SK-N-SH (cell line): ENCODE data around the gene SMIM29. TPM values are rescaled to one million over a fixed set of nuclear protein-coding genes. Genes with fewer than 3 reads are reported as not detected.

Source experiments
- CTCF ChIA-PET: fragments of 300-600, 350-600 bp; formaldehyde crosslinking; extraction: SDS; loops from one replicate; lab custom pipeline; 2021; lab: Yijun Ruan, JAX
- POLR2A ChIA-PET: fragments of 350-600 bp; sonication (Branson Sonifier 250); formaldehyde crosslinking; extraction: SDS; loops from one replicate; lab custom pipeline; 2020; ENCODE audit warnings: antibody characterized with exemption, inconsistent platforms; lab: Yijun Ruan, JAX
- DNase-seq: peaks from one replicate; pipeline ENCODE4 v3.0.0; 2012
- H2AFZ ChIP-seq: fragments of 200-600 bp; sonication (generic); 2 replicates; pipeline ENCODE4 v1.8.1; 2016; ENCODE audit warnings: antibody characterized with exemption, mild to moderate bottlenecking, low read depth
- H3F3A ChIP-seq: fragments of 200-600 bp; sonication (generic); replicated peaks from 2 replicates; pipeline ENCODE3; 2016; ENCODE audit warnings: antibody characterized with exemption, mild to moderate bottlenecking; ENCODE audit not compliant: insufficient read depth
- H3K27ac ChIP-seq, 2 experiments: fragments of 200-500 bp in 1 of 2; fragments of 200-600 bp in 1 of 2; sonication (Bioruptor generic) in 1 of 2; sonication (generic), shearing (Covaris generic) in 1 of 2; 2 replicates each; pipeline versions ENCODE4 v1.5.1 to v1.6.1; 2014 to 2016; ENCODE audit warnings: low read depth in 2 of 2, inconsistent platforms in 1 of 2, low read length in 1 of 2, mild to moderate bottlenecking in 1 of 2, mixed read lengths in 1 of 2
- H3K27me3 ChIP-seq: fragments of 200-600 bp; sonication (generic), shearing (Covaris generic); 2 replicates; pipeline ENCODE4 v1.6.1; 2016; ENCODE audit warnings: mixed run types; ENCODE audit not compliant: insufficient read depth
- H3K36me3 ChIP-seq, 2 experiments: fragments of 200-500 bp in 1 of 2; fragments of 200-600 bp in 1 of 2; sonication (Bioruptor generic) in 1 of 2; sonication (generic) in 1 of 2; replicated peaks in 1 of 2; 2 replicates each; pipeline versions ENCODE3 to v1.5.1; 2014 to 2016; ENCODE audit warnings: low read length in 1 of 2, mild to moderate bottlenecking in 1 of 2; ENCODE audit not compliant: insufficient read depth in 2 of 2, control insufficient read depth in 1 of 2
- H3K4me1 ChIP-seq, 2 experiments: fragments of 200-500 bp in 1 of 2; fragments of 200-600 bp in 1 of 2; sonication (Bioruptor generic) in 1 of 2; sonication (generic), shearing (Covaris generic) in 1 of 2; 2 replicates each; pipeline versions ENCODE4 v1.5.1 to v1.6.1; 2014 to 2016; ENCODE audit warnings: low read depth in 1 of 2, low read length in 1 of 2, mixed run types in 1 of 2; ENCODE audit not compliant: insufficient read depth in 2 of 2, control insufficient read depth in 1 of 2
- H3K4me2 ChIP-seq: fragments of 200-600 bp; sonication (generic), shearing (Covaris generic); 2 replicates; pipeline ENCODE4 v1.6.1; 2017; ENCODE audit warnings: mixed run types
- H3K4me3 ChIP-seq, 2 experiments: fragments of 200-500 bp in 1 of 2; fragments of 200-600 bp in 1 of 2; sonication (Bioruptor generic) in 1 of 2; sonication (generic), shearing (Covaris generic) in 1 of 2; 2 replicates each; pipeline versions ENCODE4 v1.5.1 to v1.8.1; 2014 to 2016; ENCODE audit warnings: low read depth in 2 of 2, inconsistent platforms in 1 of 2, low read length in 1 of 2, mild to moderate bottlenecking in 1 of 2, mixed read lengths in 1 of 2, moderate library complexity in 1 of 2
- H3K79me2 ChIP-seq: fragments of 200-600 bp; sonication (generic); 2 replicates; pipeline ENCODE4 v1.8.1; 2017; ENCODE audit warnings: mild to moderate bottlenecking; ENCODE audit not compliant: insufficient read depth
- H3K9ac ChIP-seq: fragments of 200-600 bp; sonication (generic); 2 replicates; pipeline ENCODE4 v1.6.1; 2017; ENCODE audit warnings: mixed run types
- H3K9me2 ChIP-seq: fragments of 200-600 bp; sonication (generic); 2 replicates; pipeline ENCODE4 v1.6.1; 2017; ENCODE audit warnings: mixed run types
- H3K9me3 ChIP-seq: fragments of 200-600 bp; sonication (generic); 2 replicates; pipeline ENCODE4 v1.6.1; 2017; ENCODE audit warnings: mixed run types, mild to moderate bottlenecking, moderate library complexity
- H4K20me1 ChIP-seq: fragments of 200-600 bp; sonication (generic); 2 replicates; pipeline ENCODE4 v1.6.1; 2017; ENCODE audit warnings: mild to moderate bottlenecking, mixed run types; ENCODE audit not compliant: insufficient read depth
- CHD2 ChIP-seq: fragments of 150-350 bp; IDR thresholded peaks from 2 replicates; pipeline ENCODE4 v1.6.1; 2018; ENCODE audit warnings: low read length; ENCODE audit not compliant: partially characterized antibody
- FOSL2 ChIP-seq: IDR thresholded peaks from 2 replicates; pipeline ENCODE4 v1.4.0; 2012; ENCODE audit warnings: low read depth, mild to moderate bottlenecking, moderate library complexity, borderline replicate concordance
- FOXJ3 ChIP-seq: sonication (generic); formaldehyde crosslinking; IDR thresholded peaks from 2 replicates; pipeline ENCODE4 v1.5.1; 2020; ENCODE audit warnings: mild to moderate bottlenecking, missing genetic modification reagents
- GABPA ChIP-seq: IDR thresholded peaks from 2 replicates; pipeline ENCODE4 v1.4.0; 2012; ENCODE audit warnings: low read depth, mild to moderate bottlenecking
- JUND ChIP-seq: IDR thresholded peaks from 2 replicates; pipeline ENCODE4 v1.4.0; 2012
- MEF2A ChIP-seq: IDR thresholded peaks from 2 replicates; pipeline ENCODE4 v1.4.0; 2012; ENCODE audit warnings: low read depth, borderline replicate concordance
- MXI1 ChIP-seq: IDR thresholded peaks from 2 replicates; pipeline ENCODE4 v1.6.1; 2012; ENCODE audit warnings: mild to moderate bottlenecking, low read depth, low read length, improper control_type of control experiment
- NFIC ChIP-seq: IDR thresholded peaks from 2 replicates; pipeline ENCODE4 v1.4.0; 2012; ENCODE audit warnings: borderline replicate concordance
- NRF1 ChIP-seq: IDR thresholded peaks from 2 replicates; pipeline ENCODE4 v1.6.1; 2012; ENCODE audit warnings: low read depth, mild to moderate bottlenecking, low read length
- RAD21 ChIP-seq: IDR thresholded peaks from 2 replicates; pipeline ENCODE4 v1.6.1; 2012; ENCODE audit warnings: mild to moderate bottlenecking, low read length
- RXRA ChIP-seq: IDR thresholded peaks from 2 replicates; pipeline ENCODE4 v1.4.0; 2012; ENCODE audit warnings: low read depth, mild to moderate bottlenecking, borderline replicate concordance
- SIN3A ChIP-seq: IDR thresholded peaks from 2 replicates; pipeline ENCODE4 v1.6.1; 2012; ENCODE audit warnings: low read depth, mild to moderate bottlenecking, low read length, moderate library complexity, borderline replicate concordance
- SMC3 ChIP-seq: IDR thresholded peaks from 2 replicates; pipeline ENCODE4 v1.6.1; 2012; ENCODE audit warnings: low read depth, low read length, improper control_type of control experiment
- TCF12 ChIP-seq: IDR thresholded peaks from 2 replicates; pipeline ENCODE4 v1.4.0; 2012
- TEAD4 ChIP-seq: IDR thresholded peaks from 2 replicates; pipeline ENCODE4 v1.4.0; 2012; ENCODE audit warnings: mild to moderate bottlenecking, borderline replicate concordance; ENCODE audit not compliant: insufficient read depth
- YY1 ChIP-seq: IDR thresholded peaks from 2 replicates; pipeline ENCODE4 v1.4.0; 2012; ENCODE audit warnings: low read depth, mild to moderate bottlenecking
- WGBS: methylation state at CpG from one replicate; pipeline ENCODE4 v1.1.6; 2017; ENCODE audit warnings: low lambda C conversion rate; 5-methylcytosine and 5-hydroxymethylcytosine counted together
- polyA plus RNA-seq, 3 experiments: library from polyadenylated mRNA; depleted of rRNA; stranded (reverse); fragments of >200 nt; gene quantifications; 2 replicates each; pipeline ENCODE4 v1.2.3, GENCODE V29; 2012
- TF ChIP-seq, protein P1 (sequence below): fragments of 150-350 bp; IDR thresholded peaks from 2 replicates; pipeline ENCODE4 v1.6.1; 2017; ENCODE audit warnings: antibody characterized with exemption, low read length, low read depth, borderline replicate concordance
- TF ChIP-seq, protein P2 (sequence below): IDR thresholded peaks from 2 replicates; pipeline ENCODE4 v1.4.0; 2012; ENCODE audit warnings: low read depth, borderline replicate concordance
- TF ChIP-seq, protein P3 (sequence below): fragments of 150-350 bp; IDR thresholded peaks from 2 replicates; pipeline ENCODE4 v1.6.1; 2016; ENCODE audit warnings: mild to moderate bottlenecking, low read depth, low read length
- TF ChIP-seq, protein P4 (sequence below): fragments of 200-600 bp; sonication (generic); IDR thresholded peaks from 2 replicates; pipeline ENCODE4 v1.6.1; 2017; ENCODE audit warnings: antibody characterized with exemption, mild to moderate bottlenecking, moderate library complexity
- TF ChIP-seq, protein P5 (sequence below): IDR thresholded peaks from 2 replicates; pipeline ENCODE4 v1.6.1; 2012; ENCODE audit warnings: mild to moderate bottlenecking, low read depth, low read length, moderate library complexity

SMIM29 gene
- polyA plus RNA-seq, 1 of the 3 experiments (the other 2 are of a cell fraction): 50.2 TPM

DNA sequence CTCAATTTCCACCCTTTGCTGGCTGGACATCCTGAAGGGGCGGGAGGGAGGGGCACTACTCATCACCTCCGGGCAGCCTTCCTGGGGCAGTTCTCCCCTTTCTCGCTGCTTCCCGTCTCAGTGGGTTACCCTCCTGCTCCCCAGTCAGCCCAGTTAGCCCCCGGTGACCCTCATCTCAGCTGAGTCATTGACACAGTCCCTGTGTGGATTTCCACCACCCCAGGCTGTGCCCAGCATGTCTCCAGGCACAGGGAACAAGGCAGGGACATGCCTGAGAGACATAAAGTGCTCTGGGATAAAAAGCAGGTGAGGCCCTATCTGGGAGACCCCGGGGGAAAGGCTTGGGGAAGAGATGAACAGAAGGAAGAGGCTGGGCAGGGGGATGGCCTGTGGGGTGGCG, 42.1 kb downstream of the SMIM29 start:
- Histone ChIP-seq H2AFZ (no peak overlapping the region), H3K4me2 (no peak overlapping the region), H3K9me3 (no peaks in the 10 kb centered on the region), H3K4me1 (no peaks in the 10 kb centered on the region), H3K9ac (no peak overlapping the region), H4K20me1 (no peaks in the 10 kb centered on the region), H3K36me3 (no peaks in the 10 kb centered on the region), H3K4me3 (no peak overlapping the region), H3K27ac (no peak overlapping the region), H3K27me3 (no peaks in the 10 kb centered on the region), H3F3A (no peaks in the 10 kb centered on the region), H3K79me2 (no peaks in the 10 kb centered on the region), H3K9me2 (no peaks in the 10 kb centered on the region)
- ChIA-PET CTCF (interaction anchor here (1.1 to 7.3 kb wide), 2 partner anchors 11 to 387 kb away, joined by 3 to 62 read pairs; no protein-coding TSS in a partner anchor), POLR2A (no interaction called here)
- DNase-seq: no peak
- TF ChIP-seq TCF12: no peak
- TF ChIP-seq NFIC: no peak
- TF ChIP-seq MEF2A: no peak
- 84% methylated on average over 7 of the region's 7 CpGs for WGBS

DNA sequence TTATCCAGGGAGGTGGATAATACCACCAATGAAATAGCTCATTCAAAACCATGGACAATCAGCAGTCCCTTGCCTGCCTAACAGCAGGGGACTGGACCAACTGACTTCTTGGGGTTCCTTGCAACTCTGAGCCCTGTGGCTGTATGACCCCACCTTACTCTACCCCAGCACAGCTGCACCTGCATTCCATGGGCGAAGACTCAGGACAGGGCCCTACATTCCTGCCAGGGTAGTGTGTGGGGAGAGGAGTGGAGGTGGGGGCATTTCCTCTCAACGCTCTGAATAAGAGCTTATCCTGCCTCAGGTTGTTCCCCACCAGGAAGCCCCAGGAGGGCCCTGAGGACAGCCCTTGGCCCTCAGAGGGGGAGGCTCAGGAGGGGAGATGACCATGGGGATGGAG, 42.9 kb downstream of the SMIM29 start:
- 86% methylated on average over 2 of the region's 2 CpGs for WGBS
- Histone ChIP-seq H2AFZ (no peak overlapping the region; the same call in 1 of the 2 replicates), H3K27ac (no peak overlapping the region), H3K4me1 (no peaks in the 10 kb centered on the region), H3K27me3 (no peaks in the 10 kb centered on the region), H3K9ac (no peak overlapping the region), H3K9me3 (no peaks in the 10 kb centered on the region), H3K4me3 (no peak overlapping the region), H3K79me2 (no peaks in the 10 kb centered on the region), H3F3A (no peaks in the 10 kb centered on the region), H4K20me1 (no peaks in the 10 kb centered on the region), H3K4me2 (no peak overlapping the region), H3K36me3 (no peaks in the 10 kb centered on the region), H3K9me2 (no peaks in the 10 kb centered on the region)
- CTCF ChIA-PET: interaction anchor here (0.7 to 7.3 kb wide), 3 partner anchors 10 to 42 kb away, joined by 3 to 62 read pairs (median 4); no protein-coding TSS in a partner anchor
- POLR2A ChIA-PET: no interaction called here
- DNase-seq: no peak
- TF ChIP-seq RXRA (no peak), NRF1 (no peak), FOSL2 (no peak), FOXJ3 (CRISPR knock-in tag) (no peak), JUND (no peak), SIN3A (no peak), YY1 (no peak), RAD21 (no peak), MXI1 (no peak), TEAD4 (no peak), SMC3 (no peak), CHD2 (no peak), GABPA (no peak)
- TF ChIP-seq, protein P1, sequence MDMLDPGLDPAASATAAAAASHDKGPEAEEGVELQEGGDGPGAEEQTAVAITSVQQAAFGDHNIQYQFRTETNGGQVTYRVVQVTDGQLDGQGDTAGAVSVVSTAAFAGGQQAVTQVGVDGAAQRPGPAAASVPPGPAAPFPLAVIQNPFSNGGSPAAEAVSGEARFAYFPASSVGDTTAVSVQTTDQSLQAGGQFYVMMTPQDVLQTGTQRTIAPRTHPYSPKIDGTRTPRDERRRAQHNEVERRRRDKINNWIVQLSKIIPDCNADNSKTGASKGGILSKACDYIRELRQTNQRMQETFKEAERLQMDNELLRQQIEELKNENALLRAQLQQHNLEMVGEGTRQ: no peak
- TF ChIP-seq, protein P2, sequence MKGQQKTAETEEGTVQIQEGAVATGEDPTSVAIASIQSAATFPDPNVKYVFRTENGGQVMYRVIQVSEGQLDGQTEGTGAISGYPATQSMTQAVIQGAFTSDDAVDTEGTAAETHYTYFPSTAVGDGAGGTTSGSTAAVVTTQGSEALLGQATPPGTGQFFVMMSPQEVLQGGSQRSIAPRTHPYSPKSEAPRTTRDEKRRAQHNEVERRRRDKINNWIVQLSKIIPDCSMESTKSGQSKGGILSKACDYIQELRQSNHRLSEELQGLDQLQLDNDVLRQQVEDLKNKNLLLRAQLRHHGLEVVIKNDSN: no peak
- TF ChIP-seq, protein P3, sequence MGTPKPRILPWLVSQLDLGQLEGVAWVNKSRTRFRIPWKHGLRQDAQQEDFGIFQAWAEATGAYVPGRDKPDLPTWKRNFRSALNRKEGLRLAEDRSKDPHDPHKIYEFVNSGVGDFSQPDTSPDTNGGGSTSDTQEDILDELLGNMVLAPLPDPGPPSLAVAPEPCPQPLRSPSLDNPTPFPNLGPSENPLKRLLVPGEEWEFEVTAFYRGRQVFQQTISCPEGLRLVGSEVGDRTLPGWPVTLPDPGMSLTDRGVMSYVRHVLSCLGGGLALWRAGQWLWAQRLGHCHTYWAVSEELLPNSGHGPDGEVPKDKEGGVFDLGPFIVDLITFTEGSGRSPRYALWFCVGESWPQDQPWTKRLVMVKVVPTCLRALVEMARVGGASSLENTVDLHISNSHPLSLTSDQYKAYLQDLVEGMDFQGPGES: no peak
- TF ChIP-seq, protein P4, sequence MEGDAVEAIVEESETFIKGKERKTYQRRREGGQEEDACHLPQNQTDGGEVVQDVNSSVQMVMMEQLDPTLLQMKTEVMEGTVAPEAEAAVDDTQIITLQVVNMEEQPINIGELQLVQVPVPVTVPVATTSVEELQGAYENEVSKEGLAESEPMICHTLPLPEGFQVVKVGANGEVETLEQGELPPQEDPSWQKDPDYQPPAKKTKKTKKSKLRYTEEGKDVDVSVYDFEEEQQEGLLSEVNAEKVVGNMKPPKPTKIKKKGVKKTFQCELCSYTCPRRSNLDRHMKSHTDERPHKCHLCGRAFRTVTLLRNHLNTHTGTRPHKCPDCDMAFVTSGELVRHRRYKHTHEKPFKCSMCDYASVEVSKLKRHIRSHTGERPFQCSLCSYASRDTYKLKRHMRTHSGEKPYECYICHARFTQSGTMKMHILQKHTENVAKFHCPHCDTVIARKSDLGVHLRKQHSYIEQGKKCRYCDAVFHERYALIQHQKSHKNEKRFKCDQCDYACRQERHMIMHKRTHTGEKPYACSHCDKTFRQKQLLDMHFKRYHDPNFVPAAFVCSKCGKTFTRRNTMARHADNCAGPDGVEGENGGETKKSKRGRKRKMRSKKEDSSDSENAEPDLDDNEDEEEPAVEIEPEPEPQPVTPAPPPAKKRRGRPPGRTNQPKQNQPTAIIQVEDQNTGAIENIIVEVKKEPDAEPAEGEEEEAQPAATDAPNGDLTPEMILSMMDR: no peak
- TF ChIP-seq, protein P5, sequence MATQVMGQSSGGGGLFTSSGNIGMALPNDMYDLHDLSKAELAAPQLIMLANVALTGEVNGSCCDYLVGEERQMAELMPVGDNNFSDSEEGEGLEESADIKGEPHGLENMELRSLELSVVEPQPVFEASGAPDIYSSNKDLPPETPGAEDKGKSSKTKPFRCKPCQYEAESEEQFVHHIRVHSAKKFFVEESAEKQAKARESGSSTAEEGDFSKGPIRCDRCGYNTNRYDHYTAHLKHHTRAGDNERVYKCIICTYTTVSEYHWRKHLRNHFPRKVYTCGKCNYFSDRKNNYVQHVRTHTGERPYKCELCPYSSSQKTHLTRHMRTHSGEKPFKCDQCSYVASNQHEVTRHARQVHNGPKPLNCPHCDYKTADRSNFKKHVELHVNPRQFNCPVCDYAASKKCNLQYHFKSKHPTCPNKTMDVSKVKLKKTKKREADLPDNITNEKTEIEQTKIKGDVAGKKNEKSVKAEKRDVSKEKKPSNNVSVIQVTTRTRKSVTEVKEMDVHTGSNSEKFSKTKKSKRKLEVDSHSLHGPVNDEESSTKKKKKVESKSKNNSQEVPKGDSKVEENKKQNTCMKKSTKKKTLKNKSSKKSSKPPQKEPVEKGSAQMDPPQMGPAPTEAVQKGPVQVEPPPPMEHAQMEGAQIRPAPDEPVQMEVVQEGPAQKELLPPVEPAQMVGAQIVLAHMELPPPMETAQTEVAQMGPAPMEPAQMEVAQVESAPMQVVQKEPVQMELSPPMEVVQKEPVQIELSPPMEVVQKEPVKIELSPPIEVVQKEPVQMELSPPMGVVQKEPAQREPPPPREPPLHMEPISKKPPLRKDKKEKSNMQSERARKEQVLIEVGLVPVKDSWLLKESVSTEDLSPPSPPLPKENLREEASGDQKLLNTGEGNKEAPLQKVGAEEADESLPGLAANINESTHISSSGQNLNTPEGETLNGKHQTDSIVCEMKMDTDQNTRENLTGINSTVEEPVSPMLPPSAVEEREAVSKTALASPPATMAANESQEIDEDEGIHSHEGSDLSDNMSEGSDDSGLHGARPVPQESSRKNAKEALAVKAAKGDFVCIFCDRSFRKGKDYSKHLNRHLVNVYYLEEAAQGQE: no peak
